Hematopoietic multipotent progenitor cell treated with erythropoietin and hydrocortisone succinate and interleukin-3 and kit ligand, for 6 days (in vitro differentiated cells): Measurements from ENCODE around the gene GPC5.
"Not testable (repeated sequence)": the region's sequence is repeated elsewhere in the genome, so short reads cannot be mapped to it uniquely, and the experiment has no call there.

ENCODE experiments used
- DNase-seq: peaks from one replicate; pipeline ENCODE4 v3.0.0-alpha.2; 2015

Gene GPC5

DNA sequence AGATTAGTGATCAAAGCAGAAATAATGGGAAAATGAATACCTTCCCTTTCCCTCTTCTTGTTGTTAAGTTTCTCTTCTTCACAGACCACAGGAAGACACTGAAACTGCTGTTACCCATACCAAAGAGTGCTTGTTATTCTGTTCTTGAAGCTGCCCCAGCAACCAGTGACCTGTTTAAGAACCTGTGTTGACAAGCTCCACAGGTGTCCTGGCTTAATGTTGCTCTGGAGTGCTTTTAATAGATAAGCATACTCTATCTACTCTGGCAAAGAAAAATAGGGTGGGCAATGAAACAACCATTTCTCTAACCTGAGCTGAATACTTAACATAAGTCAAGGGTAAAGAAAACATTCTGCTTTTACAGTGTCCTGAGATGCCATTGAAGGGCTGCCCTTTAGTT is 1321.4 kb downstream of the GPC5 start:
- no peak for DNase-seq

DNA sequence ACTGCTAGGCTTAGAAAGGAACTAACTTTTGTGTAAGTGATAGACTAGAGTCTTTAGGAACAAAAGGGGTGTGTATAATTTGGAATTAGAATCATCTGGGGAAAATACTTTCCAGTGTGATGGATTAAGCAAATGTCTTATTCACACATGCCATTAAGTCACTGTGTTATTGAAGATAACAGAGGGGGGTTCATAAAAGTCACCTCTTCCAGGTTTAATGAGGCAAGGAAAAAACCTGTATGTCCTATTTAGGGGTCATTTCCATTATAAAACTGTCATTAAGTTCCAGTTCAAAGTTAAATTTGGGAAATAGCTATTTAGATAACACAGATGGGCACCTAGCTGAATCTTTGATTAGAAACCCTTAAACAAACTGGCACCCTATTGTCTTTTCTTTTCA is 1323.2 kb downstream of the GPC5 start:
- DNase-seq, result no peak

DNA sequence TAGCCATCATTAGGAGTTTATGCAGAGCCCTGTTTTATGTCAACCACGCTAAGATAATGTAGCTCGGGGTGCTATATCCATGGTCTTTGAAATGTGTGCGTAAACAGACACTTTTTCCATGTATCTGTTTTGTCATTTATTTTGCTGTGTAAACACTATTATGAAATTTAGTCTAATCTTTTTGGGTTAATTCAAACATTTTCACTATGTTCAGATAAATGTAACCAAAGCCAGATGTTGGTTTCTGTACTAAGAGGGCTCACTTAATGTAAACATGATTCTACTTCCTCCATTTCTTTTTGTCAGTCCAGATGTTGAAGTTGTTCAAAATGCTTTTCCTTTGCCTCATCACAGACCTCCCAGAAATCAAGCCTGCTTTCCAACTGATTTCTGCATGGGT is 1328.7 kb downstream of the GPC5 start:
- no peak for DNase-seq

DNA sequence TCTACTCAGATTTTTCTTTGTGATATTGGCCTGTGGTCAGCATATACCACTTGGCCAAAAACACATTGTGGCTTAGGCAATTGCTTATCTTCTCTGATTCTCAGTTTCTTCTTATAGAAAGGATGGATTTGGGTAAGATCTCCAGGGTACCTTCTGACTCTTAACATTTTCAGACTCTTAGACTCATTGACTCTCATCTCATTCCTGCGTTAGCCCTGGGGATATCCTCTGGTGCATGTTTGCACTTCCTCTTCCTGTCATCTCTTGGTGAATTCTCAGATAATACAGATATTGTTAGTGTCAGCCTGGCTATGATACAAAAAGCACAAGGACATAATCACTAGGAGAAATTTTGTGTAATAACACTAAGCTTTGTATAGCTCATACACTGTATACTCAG is 1335.6 kb downstream of the GPC5 start:
- no peak for DNase-seq

DNA sequence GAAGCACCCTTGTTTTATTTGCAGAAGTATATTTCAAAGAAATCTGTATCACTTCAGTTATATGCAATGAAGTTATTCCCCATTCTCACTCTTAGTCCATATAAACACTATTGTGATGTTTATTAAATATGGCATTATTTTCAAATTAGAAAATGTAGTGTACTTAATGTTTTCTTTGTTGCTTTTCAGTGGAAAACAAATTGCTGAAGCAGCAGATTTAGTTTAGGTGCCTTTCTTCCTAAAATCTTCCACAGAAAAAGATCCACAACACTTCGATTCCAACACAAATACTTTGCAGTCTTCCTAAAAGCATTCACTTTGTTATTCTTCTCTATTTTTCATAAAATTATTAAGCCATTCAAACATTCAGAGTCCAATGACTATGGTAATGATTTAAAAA is 1336.1 kb downstream of the GPC5 start:
- DNase-seq, result no peak

DNA sequence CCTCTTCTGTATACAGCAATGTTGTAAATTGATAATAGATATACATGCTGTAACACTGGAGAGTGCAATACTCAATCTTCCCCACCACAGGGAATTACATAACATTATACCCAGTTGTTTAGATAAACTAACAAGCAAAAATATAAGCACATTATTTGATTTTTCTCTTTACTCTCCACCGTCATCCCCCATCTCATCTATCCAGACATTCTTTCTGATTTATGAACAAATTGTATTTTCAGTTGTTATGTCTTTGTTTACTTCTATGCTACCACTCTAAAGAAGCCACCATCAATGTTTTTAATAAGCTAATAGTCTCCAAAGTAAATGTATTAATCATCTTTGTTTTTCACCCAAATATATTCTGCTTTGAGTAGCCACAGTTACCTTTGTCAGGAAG is 1337.5 kb downstream of the GPC5 start:
- no peak for DNase-seq

DNA sequence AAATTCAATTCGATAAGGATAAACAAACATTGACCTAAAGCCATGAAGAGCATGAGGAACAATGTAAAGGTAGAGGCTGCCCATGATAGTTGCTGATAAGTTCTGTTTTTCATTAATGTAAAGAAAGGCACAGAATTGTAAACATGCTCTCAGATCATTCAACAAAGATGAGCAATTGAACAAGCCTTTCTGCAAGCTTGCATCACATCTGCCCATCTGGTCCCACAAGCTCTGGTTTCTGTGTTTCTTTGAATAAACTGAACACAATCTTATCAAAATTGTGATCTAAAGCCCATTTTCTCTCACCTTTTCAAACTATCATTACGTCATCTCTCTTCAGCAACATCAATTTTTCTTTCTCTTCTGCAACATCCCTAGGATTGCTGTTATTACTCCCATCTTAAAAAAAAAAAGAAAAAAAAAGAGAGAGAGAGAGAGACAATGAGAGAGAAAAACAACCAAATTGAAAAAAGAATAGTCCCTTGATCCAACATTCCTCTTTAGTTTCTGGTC is 1340.9 kb downstream of the GPC5 start:
- DNase-seq, result no peak

DNA sequence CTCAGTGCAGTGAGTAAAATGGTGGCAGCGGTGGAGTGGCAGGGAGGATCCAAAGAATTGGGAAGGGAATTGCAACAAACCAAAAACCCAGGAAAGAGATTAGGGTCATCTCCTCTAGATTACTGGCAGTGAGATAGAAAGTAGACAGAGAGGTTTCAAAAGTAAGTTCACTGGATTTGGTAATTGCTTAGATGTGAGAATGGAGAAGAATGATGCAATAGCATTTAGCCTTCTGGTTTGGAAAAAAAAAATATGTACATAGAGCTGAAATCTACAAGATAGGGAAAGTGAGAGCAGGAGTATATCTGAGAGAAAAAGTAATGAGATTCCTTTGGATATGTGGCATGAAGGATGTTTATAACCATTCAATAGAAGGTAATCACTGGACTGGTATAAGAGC is 1345.6 kb downstream of the GPC5 start:
- DNase-seq, result no peak

DNA sequence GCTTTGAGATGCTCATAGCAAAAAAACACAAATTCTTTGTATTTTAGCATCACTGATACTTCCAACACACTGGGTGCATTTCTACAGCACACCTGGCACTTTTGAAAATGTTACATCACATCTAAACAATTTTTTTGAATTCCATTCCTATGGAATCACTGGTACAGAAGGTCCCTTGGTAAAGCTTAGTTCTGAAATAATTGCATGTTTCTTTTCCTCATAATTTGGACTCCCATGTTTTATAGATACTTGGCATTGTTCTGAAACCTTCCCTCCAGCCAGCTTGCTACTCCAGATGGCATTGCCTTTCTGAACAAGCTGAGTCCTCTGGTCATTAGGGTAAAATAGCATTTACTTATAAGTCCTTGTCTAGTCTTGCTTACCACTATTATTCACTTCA is 1346.8 kb downstream of the GPC5 start:
- DNase-seq, result no peak

DNA sequence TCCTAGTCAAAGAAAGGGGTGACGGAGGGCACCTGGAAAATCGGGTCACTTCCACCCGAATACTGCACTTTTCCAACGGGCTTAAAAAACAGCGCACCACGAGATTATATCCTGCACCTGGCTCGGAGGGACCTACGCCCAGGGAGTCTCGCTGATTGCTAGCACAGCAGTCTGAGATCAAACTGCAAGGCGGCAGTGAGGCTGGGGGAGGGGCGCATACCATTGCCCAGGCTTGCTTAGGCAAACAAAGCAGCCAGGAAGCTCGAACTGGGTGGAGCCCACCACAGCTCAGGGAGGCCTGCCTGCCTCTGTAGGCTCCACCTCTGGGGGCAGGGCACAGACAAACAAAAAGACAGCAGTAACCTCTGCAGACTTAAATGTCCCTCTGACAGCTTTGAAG is 1354.3 kb downstream of the GPC5 start:
- DNase-seq, result not testable (repeated sequence)

DNA sequence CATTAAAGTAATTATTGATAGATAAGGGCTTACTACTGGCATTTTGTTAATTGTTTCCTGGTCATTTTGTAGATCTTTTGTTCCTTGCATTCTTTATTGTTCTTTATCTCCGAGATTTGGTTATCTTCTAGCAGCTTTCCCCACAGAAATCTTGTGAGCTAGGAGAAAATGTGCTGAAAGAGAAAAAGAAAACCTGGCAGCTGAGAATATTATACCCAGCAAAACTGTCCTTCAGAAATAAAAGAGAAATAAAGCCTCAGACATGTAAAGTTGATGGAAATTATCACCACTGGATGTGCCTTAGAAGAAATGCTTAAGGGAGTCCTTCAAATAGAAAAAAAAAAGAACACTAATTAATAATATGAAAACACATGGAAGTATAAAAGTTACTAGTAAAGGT is 1363.3 kb downstream of the GPC5 start:
- DNase-seq, result no peak

DNA sequence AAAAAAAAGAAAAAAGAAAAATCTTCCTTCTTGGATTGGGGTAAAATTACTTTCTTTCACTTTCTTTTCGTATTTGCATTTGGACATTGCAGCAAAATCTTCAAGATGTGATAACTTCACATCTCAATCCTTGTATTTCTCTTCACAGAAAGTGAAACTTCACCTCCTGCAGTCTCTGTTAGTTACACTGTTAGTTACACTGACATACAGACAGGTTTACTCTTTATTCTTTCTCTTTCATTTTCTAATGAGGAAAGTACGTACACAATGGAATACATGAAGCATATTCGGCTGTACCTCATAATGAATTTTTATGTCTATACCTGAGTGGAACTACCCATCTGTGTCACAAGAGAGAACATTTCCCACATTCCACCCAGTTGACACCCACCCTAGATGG is 1369.0 kb downstream of the GPC5 start:
- DNase-seq, result no peak

DNA sequence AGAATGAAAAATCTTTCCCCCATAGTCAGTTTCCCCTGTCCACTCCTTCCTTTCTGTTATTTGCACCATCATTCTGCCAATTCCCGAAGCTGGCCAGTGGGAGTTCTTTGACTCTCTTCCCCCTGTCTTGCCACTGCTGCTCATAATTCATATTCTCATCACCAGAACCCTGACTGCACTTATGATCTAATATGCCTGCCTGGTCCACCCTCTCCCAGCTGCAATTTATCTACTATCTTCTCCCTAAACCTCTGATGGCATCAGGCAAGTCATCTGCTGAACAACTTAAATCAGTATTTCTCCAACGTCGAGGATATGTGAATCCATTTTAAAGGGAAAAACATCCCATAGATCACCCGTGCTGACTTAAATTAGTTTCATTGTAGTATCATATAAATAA is 1370.2 kb downstream of the GPC5 start:
- no peak for DNase-seq

DNA sequence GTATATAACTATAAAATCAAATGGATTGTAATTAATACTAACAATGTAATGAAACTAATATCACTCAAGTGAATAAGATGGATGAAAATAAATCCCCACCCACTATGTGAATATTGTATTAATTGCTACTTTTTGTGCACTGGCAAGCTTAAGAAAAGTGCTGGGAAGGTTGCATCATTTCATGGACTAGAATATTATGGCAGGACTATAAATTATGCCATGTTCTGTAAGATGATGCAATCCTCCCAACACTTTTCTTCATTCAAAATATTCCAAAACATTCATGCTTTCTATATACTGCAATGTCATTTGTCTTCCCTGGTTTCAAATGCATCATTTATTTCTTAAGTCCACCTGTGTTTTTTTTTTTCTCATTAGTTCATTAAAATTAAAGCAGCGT is 1370.6 kb downstream of the GPC5 start:
- DNase-seq, result no peak

DNA sequence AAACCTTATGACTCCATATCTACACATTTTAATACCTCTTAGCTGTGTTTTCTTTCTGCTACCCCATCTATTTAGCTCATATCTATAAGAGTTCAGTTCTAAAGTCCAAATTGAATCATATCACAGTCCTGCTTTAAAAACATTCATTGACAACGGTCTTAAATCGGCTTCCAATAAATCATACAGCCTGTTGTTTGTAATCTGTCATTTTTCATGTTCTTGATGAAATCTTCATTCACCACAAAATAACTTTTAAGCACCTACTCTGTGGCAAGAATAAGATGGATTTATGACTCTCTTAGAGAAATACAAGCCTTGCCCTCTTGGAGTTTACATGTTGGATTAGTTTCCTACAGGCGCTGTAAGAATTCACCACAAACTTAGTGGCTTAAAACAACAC is 1377.2 kb downstream of the GPC5 start:
- DNase-seq, result no peak

DNA sequence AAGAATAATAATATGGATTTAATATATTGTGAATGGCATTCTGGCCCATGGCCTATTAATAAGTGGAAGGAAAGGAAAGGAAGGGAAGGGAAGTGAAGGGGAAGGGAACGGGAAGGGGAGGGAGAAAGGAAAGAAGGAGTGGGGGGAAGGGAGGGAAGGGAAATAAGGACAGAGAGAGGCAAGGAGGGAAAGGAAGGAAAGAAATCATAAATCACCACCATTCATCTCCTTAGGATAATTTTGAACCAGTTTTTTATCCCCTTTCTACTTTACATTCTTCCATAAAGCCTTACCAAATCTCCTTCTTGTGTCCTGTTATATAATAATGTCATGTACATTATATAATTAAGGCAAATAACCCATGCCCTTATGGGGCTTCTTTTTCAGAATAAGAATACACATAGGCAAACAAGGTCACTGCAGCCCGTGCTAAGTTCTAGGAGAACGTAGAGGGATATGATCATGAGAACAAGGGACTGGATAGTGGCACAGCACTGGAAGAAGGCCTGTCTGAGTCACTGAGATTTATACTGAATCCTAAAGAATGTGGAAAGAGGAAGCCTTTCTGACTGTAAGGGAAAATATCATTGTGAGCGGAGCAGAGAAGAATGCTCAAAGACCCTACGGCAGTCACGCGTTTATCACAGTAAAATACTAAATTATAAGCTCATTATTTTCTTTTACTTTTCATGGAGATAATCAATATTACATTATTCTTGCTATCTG is 1383.7 kb downstream of the GPC5 start:
- DNase-seq, result no peak

DNA sequence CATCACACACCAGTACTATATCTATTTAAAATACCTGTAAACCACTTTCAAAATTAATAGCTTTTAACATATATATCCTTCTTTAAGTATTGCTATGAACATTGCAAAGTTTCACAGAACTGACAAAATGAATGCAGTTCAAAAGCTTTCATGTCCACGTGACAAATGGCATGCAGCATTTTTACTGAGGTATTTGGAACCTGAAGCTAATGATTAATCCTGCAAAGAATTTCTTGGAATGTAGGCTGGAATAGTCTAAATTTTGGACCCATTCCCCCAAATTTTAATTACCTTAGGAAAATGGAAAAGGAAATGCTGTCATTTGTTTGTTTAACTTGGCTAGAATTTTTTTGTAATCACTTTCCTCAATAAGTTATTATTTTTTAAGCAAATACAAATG is 1404.4 kb downstream of the GPC5 start:
- no peak for DNase-seq

DNA sequence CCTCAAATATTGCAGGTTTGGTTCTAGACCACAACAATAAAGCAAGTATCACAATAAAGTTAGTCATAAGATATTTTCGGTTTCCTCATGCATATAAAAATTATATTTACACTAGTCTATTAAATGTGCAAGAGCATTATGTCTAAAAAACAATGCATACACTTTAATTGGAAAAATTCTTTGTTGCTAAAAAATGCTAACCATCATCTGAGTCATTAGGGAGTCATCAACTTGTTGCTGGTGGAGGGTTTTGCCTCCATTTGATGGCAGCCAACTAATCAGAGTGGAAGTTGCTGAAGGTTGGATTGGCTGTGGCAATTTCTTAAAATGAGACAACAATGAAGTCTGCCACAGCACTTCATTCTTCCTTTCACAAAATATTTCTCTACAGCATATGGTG is 1405.9 kb downstream of the GPC5 start:
- no peak for DNase-seq

DNA sequence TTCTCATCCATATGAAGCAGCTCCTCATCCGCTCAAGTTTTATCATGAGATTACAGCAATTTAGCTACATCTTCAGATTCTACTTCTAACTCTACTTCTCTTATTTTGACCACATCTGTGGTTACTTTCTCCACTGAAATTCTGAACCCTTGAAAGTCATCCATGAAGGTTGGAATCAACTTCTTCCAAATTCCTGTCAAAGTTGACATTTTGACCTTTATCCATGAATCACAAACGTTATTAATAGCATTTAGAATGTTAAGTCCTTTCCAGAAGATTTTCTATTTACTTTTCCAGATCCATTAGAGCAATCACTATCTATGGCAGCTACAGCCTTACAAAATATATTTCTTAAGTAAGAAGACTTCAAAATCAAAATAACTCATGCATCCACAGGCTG is 1406.5 kb downstream of the GPC5 start:
- DNase-seq, result no peak

DNA sequence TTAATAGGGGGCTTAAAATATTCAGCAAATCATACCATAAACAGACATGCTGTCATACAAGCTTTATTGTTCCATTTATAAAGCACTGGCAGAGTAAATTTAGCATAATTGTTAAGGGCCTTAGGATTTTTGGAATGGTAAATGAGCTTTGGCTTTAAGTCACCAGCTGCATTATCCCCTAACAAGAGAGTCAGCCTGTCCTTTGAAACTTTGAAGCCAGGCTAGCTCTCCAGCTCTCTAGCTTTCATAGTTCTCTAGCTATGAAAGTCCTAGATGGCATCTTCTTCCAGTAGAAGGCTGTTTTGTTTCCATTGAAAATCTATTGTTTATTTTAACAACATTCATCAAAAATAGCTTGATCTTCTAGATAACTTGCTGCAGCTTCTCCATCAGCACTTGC is 1407.3 kb downstream of the GPC5 start:
- no peak for DNase-seq

DNA sequence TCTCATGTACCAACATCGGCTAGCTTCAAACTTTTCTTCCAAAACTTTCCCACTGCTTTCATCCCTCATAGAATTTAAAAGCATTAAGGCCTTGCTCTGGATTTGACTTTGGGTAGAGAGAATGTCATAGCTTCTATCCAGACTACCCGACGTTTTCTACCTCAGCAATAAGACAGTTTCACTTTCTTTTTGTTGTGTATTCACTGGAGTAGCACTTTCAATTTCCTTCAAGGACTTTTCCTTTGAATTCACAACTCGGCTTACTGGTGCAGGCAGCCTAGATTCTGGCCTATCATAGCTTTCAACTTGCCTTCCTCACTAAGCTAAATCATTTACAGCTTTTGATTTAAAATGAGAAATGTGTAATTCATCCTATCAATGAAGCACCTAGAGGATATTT is 1407.8 kb downstream of the GPC5 start:
- no peak for DNase-seq

DNA sequence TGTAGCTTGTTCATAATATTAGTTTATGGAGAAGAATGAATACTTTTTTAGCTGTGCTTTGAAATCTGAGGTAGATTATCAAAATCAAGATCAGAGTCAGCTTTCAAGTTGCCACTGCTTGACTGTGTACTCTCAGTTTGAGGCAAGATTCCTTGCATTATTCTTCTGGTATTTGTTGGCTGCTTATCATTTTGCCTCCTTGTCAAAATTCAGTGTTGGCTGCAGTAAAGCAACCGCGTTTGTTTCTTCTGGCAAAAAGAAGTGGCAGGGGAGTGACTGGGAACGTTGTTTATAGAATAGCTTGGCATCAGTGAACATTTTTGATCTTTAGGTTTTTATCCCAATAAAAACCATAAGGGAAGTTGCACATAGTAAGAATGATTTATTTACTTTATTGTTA is 1408.9 kb downstream of the GPC5 start:
- no peak for DNase-seq

DNA sequence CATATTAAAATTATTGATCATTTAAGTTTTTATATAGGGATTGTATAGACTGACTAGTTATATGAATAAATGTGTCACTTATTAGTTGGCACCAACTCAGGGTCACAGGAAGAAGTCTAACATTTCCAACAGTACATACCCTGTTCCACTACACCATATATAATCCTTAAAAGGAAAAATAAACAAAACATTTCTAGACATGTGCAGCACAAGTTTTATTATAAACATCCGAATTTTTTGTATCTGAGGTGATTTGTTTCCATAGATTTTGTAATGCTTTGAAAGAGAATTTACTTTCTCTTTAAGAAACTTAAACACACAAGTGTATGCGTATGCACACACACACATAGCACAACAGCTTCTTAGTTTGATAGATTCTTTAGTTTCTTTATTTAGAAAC is 1409.5 kb downstream of the GPC5 start:
- DNase-seq, result no peak

DNA sequence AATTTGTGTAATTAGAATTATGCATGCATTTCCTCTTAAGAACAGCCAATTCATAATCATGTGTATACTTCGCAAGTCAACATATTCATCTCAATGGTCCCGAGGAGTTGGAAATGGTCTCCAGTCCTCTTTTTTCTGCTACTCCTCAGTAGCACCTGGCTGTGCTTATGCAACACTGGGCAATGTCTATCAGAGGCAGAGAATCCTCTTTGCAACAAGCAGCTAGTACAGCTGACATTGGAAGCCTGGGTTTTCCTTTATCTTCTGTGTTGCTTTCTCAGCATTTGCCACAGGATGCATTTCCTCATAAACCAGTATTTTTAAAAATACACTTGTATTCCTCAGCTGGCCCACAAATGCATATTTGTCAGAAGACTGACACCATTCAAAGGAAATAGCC is 1422.9 kb downstream of the GPC5 start:
- DNase-seq, result no peak

DNA sequence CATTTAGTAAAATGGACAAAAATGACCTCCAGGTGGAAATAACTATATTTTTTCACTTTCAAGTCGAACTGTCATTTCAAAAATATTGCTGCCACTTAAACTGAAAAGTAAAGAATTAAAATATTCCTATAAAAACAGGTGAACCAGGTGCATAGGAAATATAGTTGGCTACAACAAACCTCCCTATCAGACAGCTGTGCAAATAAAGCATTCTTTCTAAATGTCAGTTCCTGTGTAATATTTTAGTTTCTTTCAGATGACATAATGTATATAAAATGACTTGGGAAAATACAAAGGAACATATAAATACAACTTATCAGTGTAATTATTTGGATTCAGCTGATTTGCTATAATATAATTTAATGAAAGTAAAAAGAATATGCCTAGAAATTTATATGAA is 1424.6 kb downstream of the GPC5 start:
- DNase-seq, result no peak
